ENCODE results near the gene OR13C5. TPM values are rescaled to one million over a fixed set of nuclear protein-coding genes. Genes with fewer than 3 reads are reported as not detected.

Gene OR13C5
- total RNA-seq, 1 donor from 2014 or later = 0.15 TPM

- DNase-seq (ENCODE audit: low read depth) = no peak
Observed at GRCh38 chr9:104553261-104553660, 46.0 kb downstream of the OR13C5 start.

Other genes with a start within 250 kb of the OR13C5 start
- not detected in 2 replicates for gene OR13F1, start 95.2 kb downstream of the OR13C5 start, total RNA-seq
- not detected in 2 replicates for gene OR13C4, start 72.2 kb downstream of the OR13C5 start, total RNA-seq
- gene OR13C3, start 62.6 kb downstream of the OR13C5 start, total RNA-seq = 0.30 TPM in 1 of 2 replicates, not detected in the other
- gene OR13C8, start 30.2 kb downstream of the OR13C5 start, total RNA-seq = not detected in 2 replicates
- gene OR13C2, start 6.2 kb upstream of the OR13C5 start, total RNA-seq = 0.30 TPM in 1 of 2 replicates, not detected in the other
- 0.10 TPM in 1 of 2 replicates, not detected in the other for gene OR13C9, start 18.8 kb upstream of the OR13C5 start, total RNA-seq
- not detected in 2 replicates for gene OR13D1, start 95.1 kb upstream of the OR13C5 start, total RNA-seq
- gene NIPSNAP3A, start 148.3 kb upstream of the OR13C5 start, total RNA-seq = 48.7 and 69.3 TPM in 2 replicates
- 0.35 and 1.3 TPM in 2 replicates for gene NIPSNAP3B, start 164.7 kb upstream of the OR13C5 start, total RNA-seq

Data from renal cortical epithelial cell (primary cell).